ENCODE data around the gene SF3B2. TPM values are rescaled to one million over a fixed set of nuclear protein-coding genes. Genes with fewer than 3 reads are reported as not detected.
"Not testable (repeated sequence)": the region's sequence is repeated elsewhere in the genome, so short reads cannot be mapped to it uniquely, and the experiment has no call there.

The SF3B2 gene
- total RNA-seq, 2 donors from 2014 or later = 62.5 to 111 TPM

DNA sequence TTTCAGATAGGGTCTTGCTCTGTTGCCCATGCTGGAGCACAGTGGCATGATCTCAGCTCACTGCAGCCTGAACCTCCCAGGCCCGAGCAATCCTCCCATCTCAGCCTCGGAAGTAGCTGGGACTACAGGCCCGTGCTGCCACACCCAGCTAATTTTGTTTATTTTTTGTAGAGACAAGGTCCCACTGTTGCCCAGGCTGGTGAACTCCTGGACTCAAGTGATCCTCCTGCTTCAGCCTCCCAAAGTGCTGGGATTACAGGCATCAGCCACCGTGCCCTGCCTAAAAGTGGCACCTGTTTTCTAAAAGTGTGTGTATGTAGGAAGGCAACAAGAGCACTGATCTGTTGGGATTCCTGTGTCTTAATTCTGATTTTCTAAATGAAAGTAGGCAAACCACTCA, 38.1 kb downstream of the SF3B2 start:
- TF ChIP-seq, protein P1, sequence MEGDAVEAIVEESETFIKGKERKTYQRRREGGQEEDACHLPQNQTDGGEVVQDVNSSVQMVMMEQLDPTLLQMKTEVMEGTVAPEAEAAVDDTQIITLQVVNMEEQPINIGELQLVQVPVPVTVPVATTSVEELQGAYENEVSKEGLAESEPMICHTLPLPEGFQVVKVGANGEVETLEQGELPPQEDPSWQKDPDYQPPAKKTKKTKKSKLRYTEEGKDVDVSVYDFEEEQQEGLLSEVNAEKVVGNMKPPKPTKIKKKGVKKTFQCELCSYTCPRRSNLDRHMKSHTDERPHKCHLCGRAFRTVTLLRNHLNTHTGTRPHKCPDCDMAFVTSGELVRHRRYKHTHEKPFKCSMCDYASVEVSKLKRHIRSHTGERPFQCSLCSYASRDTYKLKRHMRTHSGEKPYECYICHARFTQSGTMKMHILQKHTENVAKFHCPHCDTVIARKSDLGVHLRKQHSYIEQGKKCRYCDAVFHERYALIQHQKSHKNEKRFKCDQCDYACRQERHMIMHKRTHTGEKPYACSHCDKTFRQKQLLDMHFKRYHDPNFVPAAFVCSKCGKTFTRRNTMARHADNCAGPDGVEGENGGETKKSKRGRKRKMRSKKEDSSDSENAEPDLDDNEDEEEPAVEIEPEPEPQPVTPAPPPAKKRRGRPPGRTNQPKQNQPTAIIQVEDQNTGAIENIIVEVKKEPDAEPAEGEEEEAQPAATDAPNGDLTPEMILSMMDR (IDR thresholded peaks at IDR 0.05) = no peak
- H3K9me3 ChIP-seq = no peaks in the 10 kb centered on the region
- no peaks in the 10 kb centered on the region for H3K36me3 ChIP-seq
- H3K4me1 ChIP-seq = peaks cover 0 to under 1% of the 10 kb centered on the region in 2 donors
- no peak overlapping the region for H3K27ac ChIP-seq
- H3K4me3 ChIP-seq = no peak overlapping the region
- no peak for DNase-seq (ENCODE audit: low spot score)
- no peaks in the 10 kb centered on the region for H3K27me3 ChIP-seq

- not testable (repeated sequence) for H3K4me3 ChIP-seq; DNase-seq (ENCODE audit: low spot score); H3K27me3 ChIP-seq; H3K27ac ChIP-seq; H3K4me1 ChIP-seq; H3K36me3 ChIP-seq; H3K9me3 ChIP-seq
Measured at GRCh38 chr11:66092125-66092524, 40.0 kb downstream of the SF3B2 start.

- not testable (repeated sequence) for H3K4me1 ChIP-seq; DNase-seq (ENCODE audit: low spot score); H3K27me3 ChIP-seq; H3K27ac ChIP-seq; H3K4me3 ChIP-seq; H3K9me3 ChIP-seq; H3K36me3 ChIP-seq
Measured at GRCh38 chr11:66099746-66100145, 47.6 kb downstream of the SF3B2 start.

GRCh38 chr11:66100272-66101065, 48.3 kb downstream of the SF3B2 start:
- Histone ChIP-seq H3K36me3 (no peaks in the 10 kb centered on the region), H3K4me3 (no peak overlapping the region), H3K27ac (peak overlapping the region in 1 of 2 donors; percentile 40), H3K4me1 (no peaks in the 10 kb centered on the region), H3K9me3 (no peaks in the 10 kb centered on the region), H3K27me3 (no peaks in the 10 kb centered on the region)
- TF ChIP-seq, protein P1 (IDR thresholded peaks at IDR 0.05) = no peak
- DNase-seq (ENCODE audit: low spot score) = peak; percentile 71

- Histone ChIP-seq H3K27me3 (no peaks in the 10 kb centered on the region), H3K4me3 (no peak overlapping the region), H3K4me1 (no peaks in the 10 kb centered on the region), H3K9me3 (no peaks in the 10 kb centered on the region), H3K27ac (no peak overlapping the region), H3K36me3 (no peaks in the 10 kb centered on the region)
- TF ChIP-seq, protein P1 (IDR thresholded peaks at IDR 0.05) = no peak
- DNase-seq (ENCODE audit: low spot score) = no peak
Measured at GRCh38 chr11:66101066-66101464, 48.9 kb downstream of the SF3B2 start.

- Histone ChIP-seq H3K4me3 (no peak overlapping the region), H3K9me3 (no peaks in the 10 kb centered on the region), H3K4me1 (peaks cover 0 to 7% of the 10 kb centered on the region in 2 donors), H3K27me3 (no peaks in the 10 kb centered on the region), H3K27ac (no peak overlapping the region), H3K36me3 (no peaks in the 10 kb centered on the region)
- TF ChIP-seq, protein P1 (IDR thresholded peaks at IDR 0.05) = no peak
- no peak for DNase-seq (ENCODE audit: low spot score)
Measured at GRCh38 chr11:66104057-66104638, 52.0 kb downstream of the SF3B2 start.

All from right atrium auricular region (tissue), 2 donors.